Stimulated activated CD8-positive, alpha-beta memory T cell treated with anti-CD3 and anti-CD28 coated beads, Interleukin-4, amount 100 ng/mL, for 4 hours (primary cell): ENCODE data around the gene TRIM71.
"Not testable (repeated sequence)": the region's sequence is repeated elsewhere in the genome, so short reads cannot be mapped to it uniquely, and the experiment has no call there.

Source experiments
- DNase-seq, 2 donors: peaks; one replicate each; pipeline ENCODE4 v3.0.0-alpha.2; 2020; ENCODE audit warnings: low read depth in 2 of 2, low spot score in 1 of 2

The TRIM71 gene

DNA sequence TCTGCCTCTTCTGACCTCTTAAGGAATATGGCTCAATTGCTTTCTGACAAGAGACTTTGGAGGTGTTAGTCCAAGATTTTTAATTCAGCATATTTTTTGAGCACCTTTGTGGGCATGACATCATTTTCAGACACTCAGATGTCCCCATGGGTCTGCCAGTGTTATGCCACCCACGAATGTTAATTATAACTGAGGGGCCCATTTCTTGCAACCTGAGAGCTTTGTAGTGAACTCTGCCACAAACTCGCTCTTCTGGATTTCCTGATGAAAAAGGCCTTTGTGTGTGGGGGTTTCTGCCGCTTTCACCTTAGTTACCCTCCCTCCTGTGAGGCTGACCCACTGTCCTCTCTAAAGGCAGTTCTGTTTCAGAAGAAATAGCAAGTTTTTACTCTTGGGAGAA is 69.1 kb downstream of the TRIM71 start:
- DNase-seq: no peak

DNA sequence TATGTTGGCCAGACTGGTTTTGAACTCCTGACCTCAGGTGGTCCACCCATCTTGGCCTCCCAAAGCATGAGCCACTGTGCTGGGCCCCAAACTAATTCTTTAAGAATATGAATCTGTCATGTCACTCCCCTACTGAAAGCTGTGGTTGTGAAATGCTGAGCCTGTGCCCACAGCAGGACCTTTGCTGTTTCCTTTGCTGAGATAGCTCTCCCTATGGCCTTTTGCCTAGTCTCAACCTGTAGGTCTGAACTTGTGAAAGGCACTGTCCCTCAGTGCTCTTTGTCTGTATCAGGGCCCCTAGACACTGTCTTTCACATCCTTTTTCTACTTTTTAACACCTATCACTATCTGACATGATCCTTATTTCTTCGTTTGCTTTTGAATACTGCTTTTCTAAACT is 70.9 kb downstream of the TRIM71 start:
- no peak for DNase-seq

DNA sequence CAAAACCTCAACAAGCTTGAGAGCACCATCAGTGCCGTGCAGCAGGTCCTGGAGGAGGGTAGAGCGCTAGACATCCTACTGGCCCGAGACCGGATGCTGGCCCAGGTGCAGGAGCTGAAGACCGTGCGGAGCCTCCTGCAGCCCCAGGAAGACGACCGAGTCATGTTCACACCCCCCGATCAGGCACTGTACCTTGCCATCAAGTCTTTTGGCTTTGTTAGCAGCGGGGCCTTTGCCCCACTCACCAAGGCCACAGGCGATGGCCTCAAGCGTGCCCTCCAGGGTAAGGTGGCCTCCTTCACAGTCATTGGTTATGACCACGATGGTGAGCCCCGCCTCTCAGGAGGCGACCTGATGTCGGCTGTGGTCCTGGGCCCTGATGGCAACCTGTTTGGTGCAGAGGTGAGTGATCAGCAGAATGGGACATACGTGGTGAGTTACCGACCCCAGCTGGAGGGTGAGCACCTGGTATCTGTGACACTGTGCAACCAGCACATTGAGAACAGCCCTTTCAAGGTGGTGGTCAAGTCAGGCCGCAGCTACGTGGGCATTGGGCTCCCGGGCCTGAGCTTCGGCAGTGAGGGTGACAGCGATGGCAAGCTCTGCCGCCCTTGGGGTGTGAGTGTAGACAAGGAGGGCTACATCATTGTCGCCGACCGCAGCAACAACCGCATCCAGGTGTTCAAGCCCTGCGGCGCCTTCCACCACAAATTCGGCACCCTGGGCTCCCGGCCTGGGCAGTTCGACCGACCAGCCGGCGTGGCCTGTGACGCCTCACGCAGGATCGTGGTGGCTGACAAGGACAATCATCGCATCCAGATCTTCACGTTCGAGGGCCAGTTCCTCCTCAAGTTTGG is 72.9 kb downstream of the TRIM71 start:
- DNase-seq: no peak

DNA sequence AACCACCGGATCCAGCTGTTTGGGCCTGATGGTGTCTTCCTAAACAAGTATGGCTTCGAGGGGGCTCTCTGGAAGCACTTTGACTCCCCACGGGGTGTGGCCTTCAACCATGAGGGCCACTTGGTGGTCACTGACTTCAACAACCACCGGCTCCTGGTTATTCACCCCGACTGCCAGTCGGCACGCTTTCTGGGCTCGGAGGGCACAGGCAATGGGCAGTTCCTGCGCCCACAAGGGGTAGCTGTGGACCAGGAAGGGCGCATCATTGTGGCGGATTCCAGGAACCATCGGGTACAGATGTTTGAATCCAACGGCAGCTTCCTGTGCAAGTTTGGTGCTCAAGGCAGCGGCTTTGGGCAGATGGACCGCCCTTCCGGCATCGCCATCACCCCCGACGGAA is 73.6 kb downstream of the TRIM71 start:
- DNase-seq: no peak

DNA sequence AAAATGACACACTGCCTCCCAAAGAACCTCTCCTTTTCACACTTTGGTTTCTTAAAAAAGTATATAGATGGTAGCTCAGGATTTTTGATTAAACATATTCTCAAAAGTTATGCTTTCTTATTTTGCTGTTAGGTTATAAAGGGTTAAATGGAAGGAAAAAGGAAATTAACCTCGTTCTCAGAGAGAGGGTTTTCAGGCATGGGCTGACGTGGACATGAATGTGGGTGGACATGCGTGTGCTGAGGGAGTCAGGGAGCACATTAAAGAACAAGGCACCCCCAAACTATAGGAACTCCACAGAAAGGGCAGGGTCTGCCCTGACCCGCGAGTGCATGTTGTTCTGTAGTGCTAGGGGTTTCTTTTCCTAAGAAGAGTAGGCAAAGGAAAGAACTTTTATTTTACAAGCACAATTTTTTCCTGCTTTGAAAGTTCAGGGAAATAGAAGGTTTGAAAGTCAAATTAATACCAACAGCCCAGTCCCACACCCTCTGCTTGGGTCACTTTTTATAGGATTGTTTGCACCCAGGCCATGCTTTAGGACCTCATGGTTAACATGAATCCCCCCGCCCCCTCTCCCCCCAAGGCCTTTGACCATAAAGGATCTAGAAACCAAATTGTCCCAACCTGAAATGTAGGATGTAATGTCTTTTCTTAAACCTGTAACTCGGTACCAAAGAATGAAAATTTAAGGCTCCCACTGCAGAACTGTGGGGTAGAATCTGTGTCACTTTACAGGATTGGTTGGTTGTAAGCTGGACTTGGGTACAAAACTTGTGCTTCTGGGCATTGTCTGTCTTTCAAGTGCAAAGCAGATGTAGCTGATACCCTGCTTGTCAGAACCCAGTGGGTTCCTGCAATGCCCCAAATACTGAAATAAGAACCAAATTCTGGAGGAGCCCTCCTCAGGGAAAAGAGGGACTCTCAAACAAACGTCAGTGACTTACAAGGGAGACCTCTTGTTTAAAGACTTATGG is 75.1 kb downstream of the TRIM71 start:
- no peak for DNase-seq

DNA sequence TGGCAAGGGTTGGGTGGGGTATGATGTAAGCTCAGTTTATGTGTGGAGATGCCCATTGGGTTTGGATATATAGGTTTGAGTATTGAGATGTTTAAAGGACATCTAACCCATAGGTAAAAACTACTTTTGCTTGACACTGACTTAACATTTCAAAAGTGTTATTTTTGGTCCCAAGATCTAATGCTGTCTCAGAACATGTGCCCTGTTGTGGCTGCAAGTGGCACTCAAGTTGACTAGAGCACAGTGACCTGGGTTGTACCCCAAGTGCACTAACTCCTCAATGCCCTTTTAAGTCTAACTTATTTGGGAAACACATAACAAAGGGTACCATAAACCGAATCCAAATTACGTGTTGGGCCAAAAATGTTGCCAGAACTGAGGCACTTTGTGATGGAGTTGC is 77.2 kb downstream of the TRIM71 start:
- DNase-seq: no peak

DNA sequence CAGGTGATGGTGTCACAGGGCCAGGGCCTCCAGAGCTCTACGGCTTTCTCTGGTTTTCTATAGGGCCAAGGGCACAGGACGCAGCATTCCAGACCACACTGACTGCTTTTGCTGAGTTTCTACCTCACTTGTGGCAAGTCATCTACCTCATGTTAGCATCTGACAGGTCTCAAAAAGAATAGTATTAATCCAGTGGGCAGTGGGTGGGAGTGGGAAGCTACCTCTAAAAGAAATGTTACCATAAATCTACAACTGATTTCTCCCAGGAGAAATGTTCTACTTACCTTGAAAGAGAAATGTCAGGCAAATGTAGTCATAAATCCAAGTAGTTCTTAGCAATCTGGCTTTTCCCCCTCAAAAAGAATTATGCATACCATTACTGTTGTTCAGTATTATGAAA is 77.9 kb downstream of the TRIM71 start:
- DNase-seq: no peak

DNA sequence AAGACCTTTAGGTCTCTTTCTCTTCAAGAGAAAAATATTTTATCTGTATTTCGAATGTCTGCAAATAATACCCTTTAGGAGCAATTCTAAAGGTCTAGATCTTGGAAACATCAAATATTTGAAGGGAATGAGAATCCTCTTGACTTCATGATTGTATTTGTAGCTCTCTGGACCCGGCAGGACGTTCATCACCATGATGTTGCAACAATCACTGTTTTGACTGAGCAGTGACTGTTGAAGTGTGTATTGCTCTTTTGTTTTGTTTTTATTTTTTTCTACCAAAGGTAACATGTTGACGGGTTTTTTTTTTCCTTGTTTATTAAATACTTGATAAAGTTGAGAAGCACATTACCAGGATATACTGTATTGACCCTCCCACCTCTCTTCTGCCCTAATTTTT is 78.3 kb downstream of the TRIM71 start:
- DNase-seq: no peak

DNA sequence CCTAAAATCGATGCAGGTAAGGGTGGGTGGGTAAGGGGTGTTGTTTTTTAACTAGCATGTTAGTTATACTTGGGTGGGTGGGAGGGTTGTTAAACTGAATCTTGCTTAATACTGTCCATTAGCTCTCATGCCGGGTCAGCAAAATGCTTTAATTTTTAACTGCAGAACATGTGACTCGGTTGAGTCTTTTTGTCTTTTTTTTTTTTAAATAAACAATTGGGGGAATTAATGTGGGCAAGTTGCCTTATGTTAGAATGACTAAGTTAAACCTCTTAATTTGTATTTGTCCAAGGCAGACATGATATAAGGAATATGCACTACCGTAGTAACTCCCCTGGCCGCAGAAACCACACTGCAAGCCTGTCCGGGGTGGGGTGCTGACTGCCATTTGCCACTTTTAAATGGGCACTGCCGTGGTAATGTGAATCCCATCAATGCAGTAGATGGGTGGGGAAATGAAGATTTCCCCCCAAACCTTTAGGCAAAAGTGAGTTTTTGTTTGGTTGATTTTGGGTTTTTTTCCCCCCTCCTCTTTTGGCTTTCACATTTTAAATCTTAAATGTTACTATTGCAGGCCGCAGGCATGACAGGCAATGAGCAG is 79.3 kb downstream of the TRIM71 start:
- DNase-seq: no peak

DNA sequence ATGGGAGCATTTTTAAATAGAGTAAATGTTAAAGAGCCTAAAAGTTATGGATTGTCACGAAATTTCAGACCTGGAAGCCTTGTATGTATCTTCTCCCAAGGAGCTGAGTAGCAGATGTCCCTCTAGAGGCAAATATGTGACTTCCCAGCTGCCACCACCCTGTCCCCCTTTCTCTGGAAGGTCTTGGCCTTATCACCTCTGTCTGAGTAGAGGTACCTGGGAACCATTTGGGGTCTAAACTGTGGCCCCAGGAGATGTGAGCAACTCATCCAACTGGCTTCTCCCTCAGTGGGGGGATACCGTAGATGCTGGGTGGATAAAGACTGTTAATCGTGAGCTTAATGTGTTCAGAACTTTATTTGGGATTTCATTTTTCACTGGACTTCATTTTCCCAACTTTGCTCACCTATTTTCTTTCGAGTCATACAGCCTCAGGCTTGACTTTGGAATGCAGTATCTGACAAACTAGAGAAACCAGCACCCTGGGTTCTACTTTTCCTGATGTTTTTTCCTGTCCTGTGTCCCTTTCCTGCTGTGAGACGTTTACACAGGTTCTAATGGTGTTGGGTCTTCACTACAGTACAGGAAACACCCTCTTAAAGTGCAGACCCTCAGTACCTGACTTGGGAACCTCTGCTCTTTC is 80.3 kb downstream of the TRIM71 start:
- no peak for DNase-seq

DNA sequence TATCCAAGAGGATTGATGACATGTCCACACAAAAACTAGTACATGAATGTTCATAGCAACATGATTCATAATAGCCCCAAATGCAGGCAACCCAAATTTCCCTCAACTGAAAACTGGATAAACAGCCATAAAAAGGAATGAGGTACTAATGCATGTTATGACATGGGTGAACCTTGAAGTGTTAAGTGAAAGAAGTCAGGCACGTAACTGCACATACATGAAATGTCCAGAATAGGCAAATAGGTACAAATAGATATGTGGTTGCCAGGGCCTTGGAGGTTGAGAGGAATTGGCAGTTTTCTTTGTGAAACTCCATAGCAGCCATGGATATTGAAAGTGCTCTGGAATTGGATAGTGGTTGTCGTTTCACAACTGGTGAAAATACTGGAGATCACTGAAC is 81.5 kb downstream of the TRIM71 start:
- DNase-seq: no peak

DNA sequence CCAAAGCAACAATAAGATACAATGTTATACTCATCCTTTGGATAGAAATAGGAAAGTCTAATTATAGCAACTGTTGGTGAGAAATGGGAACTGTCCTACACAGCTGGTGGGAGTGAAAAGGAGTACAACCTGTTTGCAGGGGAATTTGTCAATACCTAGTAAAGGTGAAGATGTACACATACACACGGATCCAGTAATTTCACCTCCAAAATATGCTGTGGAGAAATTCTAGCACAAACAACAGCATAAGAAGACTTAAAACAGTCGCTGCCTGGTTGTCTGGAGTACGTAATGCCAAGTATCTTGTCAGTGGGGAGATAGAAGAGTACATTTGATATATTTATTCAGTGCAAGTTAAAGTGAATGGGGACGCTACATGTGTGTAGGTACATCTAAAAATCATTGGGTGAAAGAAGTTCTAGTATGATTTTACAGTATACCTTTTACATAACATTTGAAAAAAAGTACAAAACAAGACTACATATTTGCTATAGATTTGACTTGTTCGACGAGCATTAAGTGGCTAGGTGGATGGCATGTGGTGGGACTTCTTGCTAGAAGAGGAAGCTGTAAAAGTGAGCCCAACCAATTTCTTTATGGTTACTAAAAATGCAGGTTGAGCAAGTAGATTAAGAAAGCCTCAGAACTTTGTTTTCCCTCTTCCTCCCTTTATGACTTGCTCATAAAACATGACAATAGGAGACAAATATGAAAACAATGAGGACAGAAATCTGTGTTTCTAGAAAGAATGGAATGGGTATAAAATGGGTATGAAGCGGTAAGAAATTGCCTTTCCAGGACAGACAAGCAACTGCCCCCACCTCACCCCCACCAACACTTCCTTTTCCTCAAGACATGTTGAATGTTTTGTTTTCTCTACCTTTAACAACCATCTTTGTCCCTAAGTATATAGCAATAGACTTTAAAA is 83.5 kb downstream of the TRIM71 start:
- no peak for DNase-seq

DNA sequence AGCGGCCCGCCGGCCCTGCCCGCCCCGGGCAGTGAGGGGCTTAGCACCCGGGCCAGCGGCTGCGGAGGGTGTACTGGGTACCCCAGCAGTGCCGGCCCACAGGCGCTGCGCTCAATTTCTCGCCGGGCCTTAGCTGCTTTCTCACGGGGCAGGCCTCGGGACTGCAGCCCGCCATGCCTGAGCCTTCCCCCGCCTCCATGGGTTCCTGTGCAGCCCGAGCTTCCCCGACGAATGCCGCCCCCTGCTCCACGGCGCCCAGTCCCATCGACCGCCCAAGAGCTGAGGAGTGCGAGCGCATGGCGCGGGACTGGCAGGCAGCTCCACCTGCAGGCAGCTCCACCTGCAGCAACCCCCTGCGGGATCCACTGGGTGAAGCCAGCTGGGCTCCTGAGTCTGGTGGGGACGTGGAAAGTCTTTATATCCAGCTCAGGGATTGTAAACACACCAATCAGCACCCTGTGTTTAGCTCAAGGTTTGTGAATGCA is 85.1 kb downstream of the TRIM71 start:
- not testable (repeated sequence) for DNase-seq

DNA sequence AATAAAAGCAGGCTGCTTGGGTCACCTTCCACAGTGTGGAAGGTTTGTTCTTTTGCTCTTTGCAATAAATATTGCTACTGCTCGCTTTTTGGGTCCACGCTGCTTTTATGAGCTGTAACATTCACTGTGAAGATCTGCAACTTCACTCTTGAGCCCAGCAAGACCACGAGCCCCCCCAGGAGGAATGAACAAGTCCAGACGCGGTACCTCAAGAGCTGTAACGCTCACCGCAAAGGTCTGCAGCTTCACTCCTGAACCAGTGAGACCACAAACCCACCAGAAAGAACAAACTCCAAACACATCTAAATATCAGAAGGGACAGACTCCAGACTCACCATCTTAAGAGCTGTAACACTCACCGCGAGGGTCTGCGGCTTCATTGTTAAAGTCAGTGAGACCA is 86.2 kb downstream of the TRIM71 start:
- no peak for DNase-seq

DNA sequence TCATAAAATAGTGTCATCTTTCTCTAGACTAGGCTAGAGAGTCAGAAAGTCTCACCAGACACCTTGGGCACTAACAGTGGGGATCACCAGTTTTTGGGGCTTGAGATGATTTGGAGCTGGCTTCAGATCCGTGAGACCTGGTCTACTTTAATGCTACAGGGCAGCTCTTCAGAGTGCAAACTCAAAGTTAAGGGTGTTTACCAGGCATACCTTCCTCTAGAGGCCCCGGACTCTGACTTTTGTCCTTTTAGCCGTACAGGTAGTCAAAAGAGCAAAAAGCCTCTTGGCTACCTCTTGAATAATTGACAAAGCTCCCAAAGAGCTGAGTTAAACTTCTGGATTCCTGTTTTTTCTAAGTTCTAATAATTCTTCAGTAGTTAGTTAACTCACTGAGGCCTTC is 92.2 kb downstream of the TRIM71 start:
- no peak for DNase-seq

DNA sequence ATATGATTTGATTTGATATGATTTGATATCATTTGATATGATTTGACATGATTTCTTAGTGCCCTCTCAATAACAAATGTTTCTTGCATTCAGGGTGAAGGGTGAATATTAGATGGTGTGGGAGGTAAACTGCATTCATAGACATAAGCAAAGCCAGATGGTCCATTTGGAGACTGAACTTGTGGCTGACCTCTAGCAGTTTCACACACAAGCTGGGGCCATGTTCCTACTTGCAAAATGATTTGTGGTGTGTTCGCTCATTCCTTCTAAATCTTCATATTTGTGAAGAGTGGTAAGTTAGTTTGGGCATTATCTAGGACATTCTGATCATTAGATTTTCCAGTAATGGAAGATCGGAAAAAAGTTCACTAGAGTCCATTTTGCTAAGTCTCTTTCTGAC is 93.2 kb downstream of the TRIM71 start:
- no peak for DNase-seq

DNA sequence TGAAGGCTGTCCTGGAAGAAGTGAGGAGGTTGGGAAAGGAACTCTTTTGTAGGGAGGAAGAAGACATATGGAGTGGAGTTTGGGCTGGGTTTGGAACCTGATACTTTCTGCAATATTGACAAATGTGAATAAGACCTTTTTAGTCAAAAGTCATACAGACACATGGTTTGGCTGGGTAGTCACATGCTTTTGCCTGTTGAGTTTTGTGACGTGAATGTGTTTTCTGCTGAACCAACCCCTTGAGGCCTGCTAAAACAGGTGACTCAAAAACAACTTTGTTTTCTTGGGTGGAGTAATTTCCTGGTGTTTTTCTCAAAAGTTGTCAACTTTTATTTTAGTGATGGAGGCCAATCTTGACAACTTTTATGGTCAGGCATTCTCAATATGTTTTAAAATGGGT is 94.2 kb downstream of the TRIM71 start:
- no peak for DNase-seq

DNA sequence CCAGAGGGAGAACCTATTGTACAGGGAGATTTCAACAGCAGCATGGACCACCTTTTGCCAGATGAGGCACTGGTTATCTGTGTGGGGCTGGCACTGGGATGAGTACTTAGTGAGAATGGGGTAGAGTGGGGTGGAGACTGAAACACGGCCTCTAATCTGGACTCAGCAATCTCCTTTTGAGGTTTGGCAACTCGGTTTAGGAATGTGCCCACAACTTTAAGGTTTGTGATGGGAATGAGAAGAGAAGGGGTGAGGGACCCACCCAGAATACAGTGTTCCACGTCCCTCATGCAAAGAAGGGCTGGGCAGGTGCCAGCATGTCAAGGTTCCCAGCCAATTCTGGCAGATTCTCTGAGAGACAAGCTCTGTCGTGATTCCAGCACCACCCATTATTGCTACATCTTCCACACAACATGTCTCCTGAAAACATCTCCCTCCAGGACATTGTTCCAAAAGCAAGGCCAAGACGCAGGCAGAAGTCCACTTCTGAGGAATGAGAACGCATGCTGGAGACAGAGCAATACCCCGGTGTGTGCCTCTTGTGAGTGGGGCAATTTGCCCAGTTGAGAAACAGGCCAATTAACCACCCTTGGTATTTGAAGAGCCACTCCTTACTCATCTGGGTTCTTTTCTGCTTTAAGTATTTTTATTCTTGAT is 96.1 kb downstream of the TRIM71 start:
- no peak for DNase-seq

DNA sequence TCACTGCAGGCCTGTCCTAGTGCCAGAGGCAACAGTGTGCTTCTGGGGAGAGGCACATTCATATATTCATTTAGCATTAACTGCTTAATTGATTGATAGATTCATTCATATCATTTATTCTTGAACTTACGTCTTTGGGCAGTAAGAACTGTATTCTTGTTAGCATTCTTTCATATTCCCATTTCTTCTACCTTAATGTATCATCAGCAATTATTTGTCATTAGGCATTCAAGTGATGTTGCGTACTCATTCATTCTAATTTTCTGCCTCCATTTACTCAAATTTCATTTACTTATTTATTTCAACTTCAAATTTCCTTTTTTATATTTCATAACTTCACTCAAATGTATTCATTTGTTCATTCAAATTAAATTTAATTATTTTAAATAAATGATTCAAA is 102.1 kb downstream of the TRIM71 start:
- DNase-seq: no peak

DNA sequence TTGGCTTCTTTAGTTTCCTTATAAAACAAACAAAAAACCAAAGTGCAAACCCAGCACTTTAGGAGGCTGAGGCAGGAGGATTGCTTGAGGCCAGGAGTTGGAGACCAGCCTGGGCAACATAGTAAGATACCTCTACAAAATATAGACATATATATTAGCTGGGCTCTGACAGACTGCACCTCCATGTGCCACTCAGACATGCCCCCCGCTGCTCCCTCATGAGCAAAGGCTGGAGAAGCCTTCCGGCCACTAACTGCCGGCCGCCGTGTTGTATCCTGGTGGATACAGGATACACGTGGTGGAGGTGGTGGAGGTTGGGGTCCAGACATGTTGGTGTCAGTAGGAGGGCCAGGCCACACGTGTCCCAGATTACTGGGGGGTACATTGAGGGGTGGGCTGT is 104.3 kb downstream of the TRIM71 start:
- DNase-seq: no peak
